Stimulated activated CD8-positive, alpha-beta memory T cell treated with anti-CD3 and anti-CD28 coated beads, Interleukin-4, amount 100 ng/mL, for 4 hours (primary cell): ENCODE measurements around the gene GPRC5A.

Source experiments
- DNase-seq, 2 donors: peaks; one replicate each; pipeline ENCODE4 v3.0.0-alpha.2; 2020; ENCODE audit warnings: low read depth in 2 of 2, low spot score in 1 of 2

Gene GPRC5A

GRCh38 chr12:12885096-12885792 is 6.1 kb upstream of the GPRC5A start:
- DNase-seq: no peak

GRCh38 chr12:12887471-12887870 is 3.9 kb upstream of the GPRC5A start:
- no peak for DNase-seq

- no peak for DNase-seq
Observed at GRCh38 chr12:12889701-12890100, 1.7 kb upstream of the GPRC5A start.

GRCh38 chr12:12890543-12891079 is 751 bp upstream of the GPRC5A start:
- no peak for DNase-seq

- no peak for DNase-seq
Observed at GRCh38 chr12:12891881-12892355, 556 bp downstream of the GPRC5A start.

- DNase-seq: no peak
Observed at GRCh38 chr12:12892681-12893141, 1.3 kb downstream of the GPRC5A start.

GRCh38 chr12:12893438-12893837 is 2.1 kb downstream of the GPRC5A start:
- no peak for DNase-seq

- DNase-seq: no peak
Observed at GRCh38 chr12:12896260-12896659, 4.9 kb downstream of the GPRC5A start.

- DNase-seq: no peak
Observed at GRCh38 chr12:12897302-12897701, 5.9 kb downstream of the GPRC5A start.

- DNase-seq: no peak
Observed at GRCh38 chr12:12898136-12898717, 6.9 kb downstream of the GPRC5A start.

GRCh38 chr12:12898911-12899511 is 7.6 kb downstream of the GPRC5A start:
- no peak for DNase-seq

GRCh38 chr12:12899530-12900380 is 8.4 kb downstream of the GPRC5A start:
- no peak for DNase-seq

GRCh38 chr12:12900786-12901157 is 9.4 kb downstream of the GPRC5A start:
- DNase-seq: no peak

- DNase-seq: no peak
Observed at GRCh38 chr12:12901158-12901791, 9.9 kb downstream of the GPRC5A start.

- DNase-seq: no peak
Observed at GRCh38 chr12:12902036-12902435, 10.7 kb downstream of the GPRC5A start.

- no peak for DNase-seq
Observed at GRCh38 chr12:12903642-12904609, 12.6 kb downstream of the GPRC5A start.

- DNase-seq: no peak
Observed at GRCh38 chr12:12907552-12907951, 16.2 kb downstream of the GPRC5A start.

GRCh38 chr12:12908252-12908651 is 16.9 kb downstream of the GPRC5A start:
- DNase-seq: no peak

- no peak for DNase-seq
Observed at GRCh38 chr12:12908711-12909110, 17.3 kb downstream of the GPRC5A start.
